ENCODE results near the gene SP100.
"Not testable (repeated sequence)": the region's sequence is repeated elsewhere in the genome, so short reads cannot be mapped to it uniquely, and the experiment has no call there.

SP100 gene

DNA sequence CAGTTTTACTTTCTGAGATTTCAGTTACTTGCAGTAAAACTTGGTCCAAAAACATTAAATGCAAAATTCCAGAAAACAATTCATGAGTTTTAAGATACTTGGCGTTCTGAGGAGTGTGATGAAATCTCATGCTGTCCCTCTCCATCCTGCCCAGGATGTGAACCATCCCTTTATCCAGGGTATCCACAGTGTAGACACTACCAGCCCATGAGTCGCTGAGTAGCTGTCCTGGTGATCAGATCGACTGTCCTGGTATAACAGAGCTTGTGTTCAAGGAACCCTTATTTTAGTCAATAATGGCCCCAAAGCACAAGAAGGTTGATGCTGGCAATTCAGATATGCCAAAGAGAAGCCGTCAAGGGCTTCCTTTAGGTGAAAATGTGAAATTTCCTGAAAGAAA, 3.2 kb downstream of the SP100 start:
- DNase-seq (ENCODE audit: low read depth), result no peak

DNA sequence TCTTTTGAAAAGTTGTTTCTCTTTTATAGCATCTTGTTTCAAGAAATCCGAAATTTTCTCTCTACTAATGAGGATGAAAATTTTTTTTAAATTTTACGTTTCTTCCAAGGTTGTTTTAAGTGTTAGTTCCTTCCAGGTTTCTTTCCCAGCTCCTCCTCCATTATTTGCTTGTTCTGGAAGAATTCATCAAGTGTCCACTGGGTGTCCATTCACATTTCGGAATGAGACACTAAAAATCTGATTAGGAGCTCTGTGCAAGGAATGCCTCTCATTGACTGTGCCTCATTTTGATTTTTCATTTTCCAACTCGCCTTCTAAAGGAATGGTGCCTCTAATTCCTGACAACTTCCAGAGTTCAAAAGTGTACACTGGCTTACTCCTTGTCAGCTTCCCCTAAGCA, 6.1 kb downstream of the SP100 start:
- no peak for DNase-seq (ENCODE audit: low read depth)

DNA sequence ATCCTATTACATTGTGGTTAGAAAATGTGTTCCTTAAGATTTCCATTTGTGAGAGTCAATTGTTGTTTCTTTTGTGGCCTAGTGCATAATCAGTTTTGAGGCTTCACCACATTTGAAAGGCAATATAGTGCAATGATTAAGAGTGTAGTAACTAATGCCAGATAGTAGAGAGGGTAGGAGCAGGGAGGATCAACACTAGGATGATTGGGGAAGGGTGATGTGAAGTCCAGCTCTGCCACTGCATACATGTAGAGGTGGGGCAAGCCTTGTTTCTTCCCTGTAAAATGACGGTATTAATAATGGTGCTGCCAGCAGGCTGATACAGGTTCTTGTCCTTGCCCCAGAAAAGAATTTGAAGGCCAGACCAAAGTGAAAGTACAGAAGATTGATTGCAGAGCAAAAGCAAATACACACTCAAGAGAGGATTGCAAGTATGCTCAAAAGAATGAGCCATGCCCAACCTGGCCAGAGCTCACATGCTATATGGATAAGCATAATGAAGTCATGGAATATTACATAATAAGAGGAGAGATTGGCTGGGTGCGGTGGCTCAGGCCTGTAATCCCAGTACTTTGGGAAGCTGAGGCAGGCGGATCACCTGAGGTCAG, 8.0 kb downstream of the SP100 start:
- no peak for DNase-seq (ENCODE audit: low read depth)

DNA sequence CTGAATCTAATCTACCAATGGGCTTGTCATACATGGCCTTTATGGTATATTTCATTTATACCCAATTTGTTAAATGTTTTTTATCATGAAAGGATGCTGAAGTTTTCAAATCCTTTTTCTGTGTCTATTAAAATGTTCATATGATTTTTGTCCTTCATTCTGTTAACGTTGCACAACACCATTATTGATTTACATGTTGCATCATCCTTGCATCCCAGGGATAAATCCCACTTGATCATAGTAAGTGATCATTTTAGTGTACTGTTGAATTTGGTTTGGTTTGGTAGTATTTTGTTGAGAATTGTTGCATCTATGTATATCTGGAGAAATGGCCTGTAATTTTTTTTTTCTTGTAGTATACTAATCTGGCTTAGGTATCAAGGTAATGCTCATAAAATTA, 9.4 kb downstream of the SP100 start:
- no peak for DNase-seq (ENCODE audit: low read depth)

DNA sequence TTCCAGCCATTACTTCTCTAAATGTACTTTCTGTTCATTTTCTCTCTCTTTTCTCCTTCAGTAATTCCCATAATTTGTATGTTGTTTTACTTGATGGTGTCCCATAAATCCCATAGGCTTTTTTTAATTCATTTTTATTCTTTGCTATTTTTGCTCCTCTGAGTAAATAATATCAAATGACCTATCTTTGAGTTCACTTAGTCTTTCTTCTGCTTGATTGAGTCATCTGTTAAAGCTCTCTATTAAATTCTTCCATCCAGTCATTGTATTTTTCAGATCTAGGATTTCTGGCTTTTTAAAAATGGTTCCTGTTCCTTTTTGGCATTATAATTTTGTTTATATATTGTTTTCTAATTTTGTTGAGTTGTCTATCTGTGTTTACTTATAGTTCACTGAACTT, 13.5 kb downstream of the SP100 start:
- no peak for DNase-seq (ENCODE audit: low read depth)

DNA sequence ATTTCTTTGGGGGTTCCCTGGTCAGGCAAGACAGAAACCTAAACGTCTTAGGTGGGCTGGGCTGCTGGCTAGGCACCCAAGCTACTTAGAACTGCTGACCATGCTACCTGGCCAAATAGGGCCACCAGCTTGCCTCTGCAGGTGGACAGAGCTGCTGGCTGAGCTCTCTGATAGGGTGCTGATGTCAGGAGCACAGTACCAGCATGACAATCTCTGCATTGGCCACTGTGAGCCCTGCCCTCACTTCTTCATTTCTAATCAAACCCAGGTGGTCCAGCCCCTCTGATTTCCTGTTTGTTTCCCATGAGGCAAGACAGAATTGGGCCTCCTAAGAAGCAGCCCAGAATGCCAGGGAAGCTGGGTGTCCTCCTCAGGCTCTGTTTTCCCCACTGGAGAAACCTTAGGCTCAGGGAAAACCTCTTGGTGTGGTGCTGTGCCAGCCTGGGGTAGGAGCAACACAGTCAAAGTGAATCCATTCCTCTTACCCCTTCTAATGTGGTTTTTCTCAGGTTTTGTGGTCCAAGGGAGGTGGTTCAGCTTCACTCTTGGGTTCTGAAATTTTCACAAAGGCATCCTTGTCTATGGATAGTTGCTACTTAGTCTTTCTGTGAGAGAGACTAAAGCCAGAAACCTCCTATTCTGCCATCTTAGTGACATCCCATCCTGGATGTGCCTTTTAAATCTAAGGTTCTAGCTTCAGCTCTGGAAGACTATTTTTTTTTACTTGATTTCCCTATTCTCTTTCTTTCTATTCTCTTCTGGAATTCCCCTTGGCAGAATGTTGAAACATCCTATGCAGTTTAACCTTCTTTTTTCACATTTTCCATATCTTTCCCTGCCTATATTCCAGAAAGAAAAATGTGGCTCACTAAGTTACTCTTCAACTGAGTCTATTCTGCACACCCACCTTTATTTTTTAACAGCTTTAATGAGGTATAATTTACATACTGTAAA, 15.2 kb downstream of the SP100 start:
- DNase-seq (ENCODE audit: low read depth), result no peak

DNA sequence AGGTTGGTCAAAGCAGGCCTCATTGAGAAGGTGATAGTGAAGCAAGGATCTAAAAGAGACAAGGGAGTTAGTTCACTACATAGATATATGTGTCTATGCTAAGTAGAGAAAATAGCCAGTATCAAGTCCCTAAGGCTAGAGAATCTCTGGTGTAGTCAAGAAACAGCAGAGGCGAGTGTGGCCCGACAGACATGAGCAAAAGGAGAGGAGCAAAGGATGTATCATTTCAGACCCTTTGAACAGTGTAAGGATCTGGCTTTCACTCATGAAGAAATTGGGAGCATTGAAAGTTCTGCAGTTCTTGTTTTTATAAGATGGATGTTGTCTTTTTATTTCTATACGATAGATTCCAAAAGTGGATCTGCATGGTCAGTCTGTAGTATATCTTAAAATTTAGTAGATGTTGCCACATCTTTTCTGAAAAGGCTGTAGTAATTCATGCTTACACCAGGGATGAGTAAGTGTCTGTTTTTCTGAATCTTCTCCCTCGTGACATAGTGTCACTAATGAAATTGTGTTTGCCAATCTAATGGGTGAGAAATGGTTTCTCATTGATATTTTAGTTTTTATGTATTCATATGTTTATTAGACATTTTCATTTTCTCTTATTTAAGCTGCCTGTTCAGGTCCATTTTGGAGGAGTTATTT, 18.8 kb downstream of the SP100 start:
- no peak for DNase-seq (ENCODE audit: low read depth)

DNA sequence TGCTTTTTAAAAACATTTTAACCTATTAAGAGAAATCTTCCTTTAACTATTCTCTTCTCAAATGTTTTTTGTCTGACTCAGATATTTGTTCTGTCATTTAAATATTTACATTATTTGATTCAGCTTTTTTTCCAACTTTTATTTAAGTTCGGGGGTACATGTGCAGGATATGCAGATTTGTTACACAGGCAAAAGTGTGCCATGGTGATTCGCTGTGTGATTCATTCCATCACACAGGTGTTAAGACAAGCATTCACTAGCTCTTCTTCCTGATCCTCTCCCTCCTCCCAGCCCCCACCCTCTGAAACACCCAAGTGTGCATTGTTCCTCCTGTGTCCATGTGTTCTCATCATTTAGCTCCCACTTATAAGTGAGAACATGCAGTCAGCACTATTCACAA, 19.4 kb downstream of the SP100 start:
- DNase-seq (ENCODE audit: low read depth), result no peak

DNA sequence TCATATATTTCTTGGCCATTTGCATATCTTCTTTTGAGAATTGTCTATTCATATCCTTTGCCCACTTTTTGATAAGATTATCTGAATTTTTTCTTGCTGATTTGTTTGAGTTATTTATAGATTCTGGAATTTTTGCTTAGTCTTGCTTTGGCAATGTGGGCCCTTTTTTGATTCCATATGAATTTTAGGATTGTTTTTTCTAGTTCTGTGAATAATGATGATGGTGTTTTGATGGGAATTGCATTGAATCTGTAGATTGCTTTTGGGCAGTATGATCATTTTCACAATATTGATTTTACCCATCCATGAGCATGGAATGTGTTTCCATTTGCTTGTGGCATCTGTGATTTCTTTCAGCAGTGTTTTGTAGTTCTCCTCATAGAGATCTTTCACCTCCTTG, 23.1 kb downstream of the SP100 start:
- not testable (repeated sequence) for DNase-seq (ENCODE audit: low read depth)

DNA sequence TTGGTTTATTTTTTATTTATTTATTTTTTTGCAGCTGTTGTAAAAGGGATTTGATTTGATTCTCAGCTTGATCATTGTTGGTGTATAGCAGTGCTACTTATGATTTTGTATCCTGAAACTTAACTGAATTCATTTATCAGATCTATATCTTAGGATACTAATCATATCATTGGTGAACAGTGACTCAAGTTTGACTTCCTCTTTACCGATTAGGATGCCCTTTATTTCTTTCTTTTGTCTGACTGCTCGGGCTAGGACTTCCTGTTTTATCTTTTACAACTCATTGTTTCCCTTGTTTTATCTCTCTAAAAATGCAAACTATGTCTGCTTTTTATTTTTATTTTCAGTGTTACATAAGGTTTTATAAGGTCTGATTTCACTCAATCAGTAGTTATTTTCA, 23.6 kb downstream of the SP100 start:
- no peak for DNase-seq (ENCODE audit: low read depth)

DNA sequence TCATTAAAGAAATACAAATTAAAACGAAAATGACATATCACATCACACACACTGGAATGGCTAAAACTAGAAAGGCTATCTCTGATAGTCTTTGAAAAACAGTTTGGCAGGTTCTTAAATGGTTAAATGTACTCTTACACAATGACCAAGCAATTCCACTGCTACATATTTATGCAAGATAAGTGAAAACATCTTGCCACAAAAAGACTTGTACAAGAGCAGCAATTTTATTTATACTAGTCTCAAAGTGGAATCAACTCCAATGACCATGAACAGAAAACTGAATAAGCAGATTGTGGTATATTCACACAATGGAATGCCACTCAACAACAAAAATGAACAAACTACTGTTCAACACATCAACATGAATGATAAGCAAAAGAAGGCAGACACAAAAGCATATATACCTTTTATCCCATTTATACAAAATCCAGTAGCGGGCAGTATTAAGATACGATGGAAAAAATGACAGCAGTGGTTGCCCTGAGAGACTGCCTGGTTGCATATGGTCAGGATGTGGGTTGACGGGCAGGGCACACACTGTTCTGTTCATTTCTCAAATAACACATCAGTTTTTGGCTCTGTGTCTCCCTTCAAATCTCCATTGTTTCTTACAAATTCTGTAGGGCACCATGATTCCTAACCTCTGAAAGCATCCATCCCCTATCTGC, 25.4 kb downstream of the SP100 start:
- peak; percentile 22 for DNase-seq (ENCODE audit: low read depth)

DNA sequence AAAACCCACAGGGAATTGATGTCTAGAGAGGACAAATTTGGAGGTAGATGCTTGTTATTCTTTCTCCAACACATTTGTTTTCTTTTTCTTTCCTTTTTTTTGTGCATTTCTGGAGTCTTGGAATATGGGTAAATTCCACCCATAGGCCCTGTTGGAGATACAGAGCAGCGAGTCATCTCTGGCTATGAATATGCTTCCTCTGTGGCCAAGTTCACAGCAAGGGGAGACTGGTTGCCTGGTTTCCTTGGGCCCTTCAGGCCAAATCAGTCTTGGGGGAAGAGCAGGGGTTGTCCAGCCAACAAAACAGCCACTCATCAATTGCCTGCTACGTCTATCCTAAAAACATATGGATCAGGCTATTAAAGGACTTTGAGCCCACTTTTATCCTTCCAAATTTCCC, 27.5 kb downstream of the SP100 start:
- DNase-seq (ENCODE audit: low read depth), result no peak

DNA sequence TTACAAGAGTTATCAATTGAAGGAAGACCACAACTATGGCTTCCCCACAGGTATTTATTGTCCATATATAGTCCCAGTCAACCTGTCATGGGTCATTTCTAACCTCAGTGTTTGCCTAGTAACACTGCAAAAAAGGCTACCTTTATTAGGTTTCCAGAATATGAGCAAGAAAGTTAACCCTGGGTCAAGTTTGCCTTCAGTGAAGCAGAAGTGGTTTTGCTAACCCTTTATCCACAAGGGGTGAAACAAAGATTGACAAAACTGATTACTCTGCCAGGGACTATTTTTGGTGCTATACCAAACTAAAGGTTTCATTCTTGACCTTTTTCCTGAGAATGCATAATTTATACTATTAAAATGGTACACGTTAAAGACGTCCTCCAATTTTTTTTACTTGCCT, 28.8 kb downstream of the SP100 start:
- DNase-seq (ENCODE audit: low read depth), result no peak

DNA sequence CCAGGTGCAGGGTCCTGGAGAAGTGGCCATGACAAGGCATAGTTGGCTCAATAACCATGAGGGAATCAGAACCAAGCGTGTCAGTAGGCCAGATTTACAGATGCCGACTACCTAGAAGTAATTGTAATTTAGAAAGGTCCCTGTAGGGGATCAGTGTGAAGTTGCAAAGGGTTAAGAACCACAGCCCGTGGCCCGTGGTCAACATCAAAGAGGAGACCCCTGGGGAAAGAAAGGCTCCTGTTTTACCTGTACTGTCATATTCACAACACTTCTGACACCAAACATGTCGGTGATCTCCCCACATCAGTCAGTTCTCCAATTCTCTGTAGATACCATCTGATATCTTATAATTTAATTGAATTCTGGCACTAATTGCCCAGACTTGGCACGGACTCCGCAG, 31.0 kb downstream of the SP100 start:
- no peak for DNase-seq (ENCODE audit: low read depth)

DNA sequence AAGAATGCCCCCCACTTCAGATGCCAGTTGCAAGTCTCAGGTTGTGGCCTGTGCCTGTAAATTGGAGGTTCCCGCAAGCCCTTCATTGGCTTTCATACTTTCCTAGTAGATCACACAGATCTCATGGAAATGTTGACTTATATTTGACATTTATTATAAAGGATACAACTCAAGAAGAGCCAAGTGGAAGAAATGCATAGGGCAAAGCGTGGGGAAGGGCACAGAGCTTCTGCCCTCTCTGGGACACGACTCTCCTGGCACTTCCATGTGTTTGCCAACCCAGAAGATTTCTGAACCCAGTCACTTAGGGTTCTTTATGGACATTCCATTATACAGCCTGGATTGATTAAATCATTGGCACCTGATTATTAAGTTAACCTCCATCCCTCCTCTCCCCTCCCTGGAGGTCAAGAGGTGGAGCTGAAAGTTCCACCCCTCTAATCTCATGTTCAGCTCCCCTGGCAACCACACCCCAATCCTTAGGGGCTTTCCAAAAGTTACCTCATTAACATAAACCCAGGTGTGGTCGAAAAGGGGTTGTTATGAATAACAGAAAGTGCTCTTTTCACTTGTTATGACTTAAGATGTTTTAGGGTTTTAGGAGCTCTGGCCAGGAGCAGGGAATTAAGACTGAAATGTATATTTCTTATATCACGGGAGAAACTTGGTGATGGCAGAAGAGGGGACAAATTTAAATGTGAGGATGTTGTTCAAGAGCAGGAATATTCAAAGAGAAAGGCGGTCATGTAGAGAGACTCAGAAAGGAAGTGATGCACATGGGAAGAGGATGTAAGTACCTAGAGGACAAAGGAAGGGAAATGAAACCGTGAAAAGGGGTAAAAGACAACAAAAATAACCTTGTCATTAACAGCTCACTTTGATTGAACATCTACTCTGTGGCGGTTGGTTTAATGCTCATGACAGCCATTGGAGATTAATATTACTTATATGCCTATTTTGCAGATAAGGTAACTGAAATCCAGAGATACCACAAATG, 31.8 kb downstream of the SP100 start:
- DNase-seq (ENCODE audit: low read depth), result no peak

DNA sequence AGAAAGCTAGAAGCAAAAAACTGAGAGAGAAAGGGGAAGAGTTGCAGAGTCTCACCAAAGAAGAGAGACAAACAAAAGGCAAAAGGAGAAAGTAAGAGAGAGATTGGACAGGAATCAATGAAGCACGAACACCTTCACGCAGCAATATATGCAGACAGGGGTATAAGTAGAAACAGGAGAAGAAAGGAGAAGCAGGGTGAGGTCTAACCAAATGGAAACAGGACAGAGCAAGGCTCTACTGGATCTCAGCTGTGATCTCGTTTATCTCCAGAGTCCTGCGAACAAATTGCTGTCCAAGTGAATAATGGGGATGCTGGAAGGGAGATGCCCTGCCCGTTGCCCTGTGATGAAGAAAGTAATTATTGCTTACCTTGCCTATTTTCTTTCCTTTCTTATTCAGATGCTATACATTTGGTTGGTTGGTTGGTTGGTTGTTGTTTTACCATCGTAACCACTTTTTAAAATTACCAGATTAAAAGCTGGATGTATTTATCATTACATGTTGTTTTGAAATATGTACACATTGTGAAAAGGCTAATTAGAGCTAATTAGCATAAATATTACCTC, 34.0 kb downstream of the SP100 start:
- no peak for DNase-seq (ENCODE audit: low read depth)

DNA sequence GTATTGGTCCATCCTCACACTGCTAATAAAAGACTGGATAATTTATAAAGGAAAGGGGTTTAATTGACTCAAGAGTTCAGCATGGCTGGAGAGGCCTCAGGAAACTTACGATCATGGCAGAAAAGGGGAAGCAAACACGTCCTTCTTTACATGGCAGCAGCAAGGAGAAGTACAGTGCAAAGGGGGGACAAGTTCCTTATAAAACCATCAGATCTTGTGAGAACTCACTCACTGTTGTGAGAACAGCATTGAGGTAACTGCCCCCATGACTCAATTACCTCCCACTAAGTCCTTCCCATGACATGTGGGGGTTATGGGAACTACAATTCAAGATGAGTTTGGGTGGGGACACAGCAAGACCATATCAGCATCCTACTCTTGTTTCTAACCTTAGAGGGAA, 37.0 kb downstream of the SP100 start:
- DNase-seq (ENCODE audit: low read depth), result no peak

DNA sequence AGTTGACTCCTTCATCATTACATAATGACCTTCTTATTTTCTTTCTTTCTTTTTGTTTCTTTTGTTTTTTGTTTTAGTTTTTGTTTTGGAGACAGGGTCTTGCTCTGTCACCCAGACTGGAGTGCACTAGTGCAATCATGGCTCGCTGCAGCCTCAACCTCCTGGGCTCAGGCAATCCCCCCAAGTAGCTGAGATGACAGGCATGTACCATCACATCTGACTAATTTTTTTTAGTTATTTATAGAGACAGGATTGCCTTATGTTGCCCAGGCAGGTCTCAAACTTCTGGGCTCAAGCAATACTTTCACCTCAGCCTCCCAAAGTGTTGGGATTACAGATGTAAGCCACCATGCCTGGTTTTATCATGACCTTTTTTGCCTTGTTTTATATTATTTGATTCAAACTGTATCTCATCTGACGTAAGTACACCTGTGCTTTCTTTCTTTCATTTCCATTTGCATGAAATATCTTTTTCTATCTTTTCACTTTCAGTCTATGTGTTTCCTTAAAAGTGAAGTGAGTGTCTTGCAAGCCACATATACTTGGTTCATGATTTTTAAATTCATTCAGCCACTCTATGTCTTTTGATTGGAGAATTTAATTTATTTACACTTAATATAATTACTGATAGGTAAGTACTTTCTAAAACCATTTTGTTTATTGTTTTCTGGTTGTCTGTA, 39.1 kb downstream of the SP100 start:
- no peak for DNase-seq (ENCODE audit: low read depth)

DNA sequence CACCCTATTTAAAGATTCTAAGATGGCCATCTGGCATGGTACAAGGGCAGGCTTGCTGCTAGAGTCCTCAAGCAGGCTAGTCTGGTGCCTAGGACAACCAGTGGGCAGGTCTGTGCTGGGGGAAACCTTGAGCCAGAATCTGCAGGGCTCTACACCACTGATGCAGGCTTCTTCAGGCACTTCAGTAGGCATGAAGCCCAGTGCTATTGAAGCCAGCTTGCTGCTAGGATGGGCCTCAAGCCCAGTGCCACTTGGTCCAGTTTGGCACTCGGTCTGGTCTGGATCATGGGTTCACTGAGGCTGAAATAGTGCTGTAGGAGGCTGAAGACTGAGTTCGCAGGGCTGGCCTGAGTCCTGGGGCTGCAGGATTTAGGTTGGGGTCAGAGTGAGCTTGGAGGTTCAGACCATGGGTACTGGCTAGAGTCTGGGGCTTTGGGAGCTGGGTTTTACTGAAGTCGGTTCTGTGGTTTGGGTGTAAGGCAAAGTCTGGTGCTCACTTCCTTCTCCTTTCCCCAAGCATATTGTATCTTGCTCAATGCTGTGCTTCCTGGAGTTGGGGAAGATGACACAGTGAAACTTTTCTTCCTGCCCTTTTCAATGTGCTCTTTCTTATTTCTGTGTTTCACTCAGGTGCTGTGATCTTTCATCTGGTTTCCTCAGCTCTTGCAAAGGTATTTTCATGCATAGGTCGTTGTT, 41.2 kb downstream of the SP100 start:
- no peak for DNase-seq (ENCODE audit: low read depth)

DNA sequence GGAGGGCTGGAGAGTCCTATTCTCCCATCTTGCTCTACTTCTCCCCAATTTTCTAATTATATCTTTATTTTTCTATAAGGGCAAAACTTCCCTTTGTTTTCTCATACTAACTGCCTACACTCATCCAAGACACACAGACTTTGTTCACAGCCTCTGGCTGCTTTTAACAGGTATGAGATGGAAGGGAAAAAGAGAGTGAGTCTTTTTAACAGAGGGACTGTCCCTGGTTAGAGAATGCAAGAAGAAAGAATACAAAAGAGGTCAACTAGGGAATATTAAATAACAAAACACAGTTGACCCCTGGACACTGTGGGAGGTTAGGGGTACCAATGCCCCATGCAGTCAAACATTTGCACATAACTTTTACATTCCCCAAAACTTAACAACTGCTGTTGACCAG, 41.8 kb downstream of the SP100 start:
- no peak for DNase-seq (ENCODE audit: low read depth)

All from activated T-helper 1 cell treated with Interleukin-2 at 50 U/mL for 16 hours (primary cell).